Astrocyte (in vitro differentiated cells and primary cell): ENCODE measurements around the gene S100A6. TPM values are rescaled to one million over a fixed set of nuclear protein-coding genes. Genes with fewer than 3 reads are reported as not detected.

Experiments
- DNase-seq: peaks from one replicate; pipeline ENCODE4 v3.0.0-alpha.2; 2010; ENCODE audit warnings: low read depth
- FAIRE-seq: peaks from 2 replicates; lab custom pipeline; 2011; peaks lifted over from hg19 to GRCh38; lab: Jason Lieb, UNC
- H2AFZ ChIP-seq: 2 replicates; pipeline ENCODE4 v1.6.0; 2012; ENCODE audit warnings: low read depth, low read length, inconsistent platforms
- H3K27ac ChIP-seq: 2 replicates; pipeline ENCODE4 v1.5.1; 2011; ENCODE audit warnings: low read depth, low read length, inconsistent platforms
- H3K27me3 ChIP-seq: 2 replicates; pipeline ENCODE4 v1.6.0; 2011; ENCODE audit warnings: low read length, inconsistent platforms; ENCODE audit not compliant: insufficient read depth
- H3K36me3 ChIP-seq: 2 replicates; pipeline ENCODE4 v1.5.1; 2011; ENCODE audit warnings: low read length, inconsistent platforms; ENCODE audit not compliant: insufficient read depth
- H3K4me1 ChIP-seq: 2 replicates; pipeline ENCODE4 v1.5.1; 2011; ENCODE audit warnings: low read length, inconsistent platforms; ENCODE audit not compliant: insufficient read depth
- H3K4me2 ChIP-seq: 2 replicates; pipeline ENCODE4 v1.6.0; 2012; ENCODE audit warnings: low read length, inconsistent platforms
- H3K4me3 ChIP-seq: 2 replicates; pipeline ENCODE4 v1.5.1; 2011; ENCODE audit warnings: low read depth, mild to moderate bottlenecking, low read length, inconsistent platforms; ENCODE audit not compliant: insufficient read depth
- H3K79me2 ChIP-seq: 2 replicates; pipeline ENCODE4 v1.6.0; 2012; ENCODE audit warnings: mild to moderate bottlenecking, low read length, inconsistent platforms; ENCODE audit not compliant: insufficient read depth
- H3K9ac ChIP-seq: 2 replicates; pipeline ENCODE4 v1.6.0; 2012; ENCODE audit warnings: mild to moderate bottlenecking, low read length, inconsistent platforms
- H3K9me3 ChIP-seq: 2 replicates; pipeline ENCODE4 v1.5.1; 2012; ENCODE audit warnings: low read depth, mild to moderate bottlenecking, low read length, inconsistent platforms; ENCODE audit not compliant: insufficient read depth
- H4K20me1 ChIP-seq: 2 replicates; pipeline ENCODE4 v1.6.0; 2012; ENCODE audit warnings: low read length, inconsistent platforms; ENCODE audit not compliant: insufficient read depth
- H3K27ac Mint-ChIP-seq: one replicate; pipeline ENCODE4 v1.8.0; 2021; ENCODE audit warnings: mild to moderate bottlenecking, mixed read lengths; ENCODE audit not compliant: unreplicated experiment
- H3K27me3 Mint-ChIP-seq: one replicate; pipeline ENCODE4 v1.8.0; 2021; ENCODE audit warnings: low read depth, mixed read lengths; ENCODE audit not compliant: unreplicated experiment
- H3K36me3 Mint-ChIP-seq: one replicate; pipeline ENCODE4 v1.8.0; 2021; ENCODE audit warnings: low read depth, mixed read lengths; ENCODE audit not compliant: unreplicated experiment
- H3K4me1 Mint-ChIP-seq: one replicate; pipeline ENCODE4 v1.8.0; 2021; ENCODE audit warnings: low read depth, mixed read lengths; ENCODE audit not compliant: unreplicated experiment
- H3K4me3 Mint-ChIP-seq: one replicate; pipeline ENCODE4 v1.8.0; 2021; ENCODE audit warnings: mild to moderate bottlenecking, moderate library complexity, mixed read lengths; ENCODE audit not compliant: unreplicated experiment
- H3K9me3 Mint-ChIP-seq: one replicate; pipeline ENCODE4 v1.8.0; 2021; ENCODE audit warnings: mild to moderate bottlenecking, mixed read lengths; ENCODE audit not compliant: unreplicated experiment
- EZH2 ChIP-seq: IDR thresholded peaks from 2 replicates; pipeline ENCODE4 v1.6.1; 2012; ENCODE audit warnings: mild to moderate bottlenecking, low read length, inconsistent platforms; ENCODE audit not compliant: insufficient read depth
- total RNA-seq: library from RNA; stranded (reverse); gene quantifications from 2 replicates; pipeline ENCODE4 v1.2.1, GENCODE V29; 2021
- TF ChIP-seq, protein P1 (sequence below): IDR thresholded peaks from 2 replicates; pipeline ENCODE4 v1.5.1; 2011; ENCODE audit warnings: low read depth, mild to moderate bottlenecking, inconsistent platforms, low read length, moderate library complexity; ENCODE audit not compliant: insufficient read depth

S100A6 gene
- total RNA-seq, 1 donor from 2014 or later: 125 TPM

DNA sequence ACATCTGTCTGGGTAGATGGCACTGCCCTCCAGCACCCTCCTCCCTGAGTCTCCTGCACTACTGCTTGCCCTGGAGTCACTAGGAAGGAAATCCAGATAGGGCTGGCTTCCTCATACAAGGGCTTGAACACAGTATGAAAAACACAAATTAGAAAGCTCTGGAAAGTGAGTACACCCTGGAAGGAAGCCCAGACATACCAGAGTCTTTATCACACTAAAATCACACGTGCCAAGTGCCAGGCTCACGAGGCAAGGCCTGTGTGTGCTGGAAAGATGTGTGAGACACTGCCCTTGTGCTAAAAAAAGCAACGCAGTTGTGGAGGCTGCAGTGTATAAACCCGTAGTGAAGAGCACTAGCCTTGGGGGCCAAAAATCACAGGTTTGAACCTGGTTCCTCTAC, 47.1 kb downstream of the S100A6 start:
- H3K4me1 ChIP-seq: peaks cover 14% of the 10 kb centered on the region
- H3K4me2 ChIP-seq: no peak overlapping the region
- TF ChIP-seq, protein P1, sequence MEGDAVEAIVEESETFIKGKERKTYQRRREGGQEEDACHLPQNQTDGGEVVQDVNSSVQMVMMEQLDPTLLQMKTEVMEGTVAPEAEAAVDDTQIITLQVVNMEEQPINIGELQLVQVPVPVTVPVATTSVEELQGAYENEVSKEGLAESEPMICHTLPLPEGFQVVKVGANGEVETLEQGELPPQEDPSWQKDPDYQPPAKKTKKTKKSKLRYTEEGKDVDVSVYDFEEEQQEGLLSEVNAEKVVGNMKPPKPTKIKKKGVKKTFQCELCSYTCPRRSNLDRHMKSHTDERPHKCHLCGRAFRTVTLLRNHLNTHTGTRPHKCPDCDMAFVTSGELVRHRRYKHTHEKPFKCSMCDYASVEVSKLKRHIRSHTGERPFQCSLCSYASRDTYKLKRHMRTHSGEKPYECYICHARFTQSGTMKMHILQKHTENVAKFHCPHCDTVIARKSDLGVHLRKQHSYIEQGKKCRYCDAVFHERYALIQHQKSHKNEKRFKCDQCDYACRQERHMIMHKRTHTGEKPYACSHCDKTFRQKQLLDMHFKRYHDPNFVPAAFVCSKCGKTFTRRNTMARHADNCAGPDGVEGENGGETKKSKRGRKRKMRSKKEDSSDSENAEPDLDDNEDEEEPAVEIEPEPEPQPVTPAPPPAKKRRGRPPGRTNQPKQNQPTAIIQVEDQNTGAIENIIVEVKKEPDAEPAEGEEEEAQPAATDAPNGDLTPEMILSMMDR: no peak
- no peak for TF ChIP-seq EZH2
- no peak overlapping the region for H3K27ac ChIP-seq
- no peak overlapping the region for H3K9ac ChIP-seq
- H3K4me1 Mint-ChIP-seq: peaks cover 6% of the 10 kb centered on the region
- no peak for FAIRE-seq
- no peak overlapping the region for H3K27ac Mint-ChIP-seq
- peaks cover 3% of the 10 kb centered on the region for H3K9me3 Mint-ChIP-seq
- H3K36me3 Mint-ChIP-seq: no peaks in the 10 kb centered on the region
- no peak overlapping the region for H3K4me3 ChIP-seq
- H3K79me2 ChIP-seq: no peaks in the 10 kb centered on the region
- no peaks in the 10 kb centered on the region for H3K9me3 ChIP-seq
- H3K4me3 Mint-ChIP-seq: no peak overlapping the region
- peak; percentile 83 for DNase-seq
- peaks cover 26% of the 10 kb centered on the region for H3K27me3 Mint-ChIP-seq
- no peaks in the 10 kb centered on the region for H4K20me1 ChIP-seq
- H3K36me3 ChIP-seq: no peaks in the 10 kb centered on the region
- H2AFZ ChIP-seq: no peak overlapping the region
- no peaks in the 10 kb centered on the region for H3K27me3 ChIP-seq

DNA sequence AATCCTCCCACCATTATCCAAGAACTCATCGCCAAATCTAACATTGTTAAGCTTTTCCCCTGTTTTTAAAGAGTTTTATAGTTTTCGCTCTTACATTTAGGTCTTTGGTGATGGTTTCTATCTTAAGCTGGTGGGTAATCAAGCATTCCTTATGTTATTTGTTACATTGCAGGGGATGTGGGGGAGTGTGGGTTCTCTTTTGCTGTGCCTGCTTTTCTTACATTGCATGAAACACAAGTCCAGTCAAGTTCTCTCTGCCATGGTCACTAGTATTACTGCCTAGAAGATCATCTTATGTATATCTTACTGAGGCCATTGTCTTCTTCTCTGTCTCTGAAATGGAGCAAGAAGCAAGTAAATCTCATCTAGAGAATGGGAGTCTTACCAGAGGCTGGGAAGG, 48.1 kb downstream of the S100A6 start:
- Histone ChIP-seq H3K4me3 (no peak overlapping the region), H3K4me1 (peaks cover 14% of the 10 kb centered on the region), H3K27ac (no peak overlapping the region), H4K20me1 (no peaks in the 10 kb centered on the region), H3K4me2 (no peak overlapping the region), H3K27me3 (peaks cover under 1% of the 10 kb centered on the region), H3K9ac (no peak overlapping the region), H3K36me3 (no peaks in the 10 kb centered on the region), H3K9me3 (no peaks in the 10 kb centered on the region), H2AFZ (no peak overlapping the region), H3K79me2 (no peaks in the 10 kb centered on the region)
- DNase-seq (no peak), FAIRE-seq (no peak)
- Mint-ChIP-seq H3K4me3 (no peak overlapping the region), H3K27ac (no peak overlapping the region), H3K27me3 (peaks cover 21% of the 10 kb centered on the region), H3K36me3 (no peaks in the 10 kb centered on the region), H3K4me1 (peaks cover 6% of the 10 kb centered on the region), H3K9me3 (peaks cover 3% of the 10 kb centered on the region)
- TF ChIP-seq, protein P1: no peak
- no peak for TF ChIP-seq EZH2

DNA sequence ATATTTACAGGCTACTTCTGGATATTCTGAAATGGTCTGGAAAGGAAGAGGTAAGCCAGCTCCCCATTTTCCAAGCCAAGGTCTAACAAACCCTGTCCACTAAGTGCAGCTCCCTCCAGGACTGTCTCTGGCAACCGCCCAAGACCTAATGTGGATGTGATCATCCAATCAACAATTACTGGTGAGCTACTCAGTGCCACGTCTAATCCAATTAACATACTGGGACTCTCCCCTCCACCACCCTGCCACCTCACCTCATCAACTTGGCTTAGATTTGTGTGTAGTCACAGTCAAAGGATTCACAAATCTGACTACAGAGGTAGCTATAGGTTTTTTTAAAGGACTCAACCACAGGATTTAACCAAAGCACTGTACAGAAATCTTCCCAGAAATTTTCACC, 49.9 kb downstream of the S100A6 start:
- Histone ChIP-seq H3K4me3 (no peak overlapping the region), H3K27ac (no peak overlapping the region), H3K9me3 (no peaks in the 10 kb centered on the region), H3K4me2 (no peak overlapping the region), H3K36me3 (no peaks in the 10 kb centered on the region), H3K4me1 (peaks cover 9% of the 10 kb centered on the region), H3K79me2 (no peaks in the 10 kb centered on the region), H3K27me3 (peaks cover 5% of the 10 kb centered on the region), H4K20me1 (no peaks in the 10 kb centered on the region), H2AFZ (no peak overlapping the region), H3K9ac (no peak overlapping the region)
- FAIRE-seq (no peak), DNase-seq (peak; percentile 56)
- Mint-ChIP-seq H3K4me1 (peaks cover 6% of the 10 kb centered on the region), H3K27me3 (peaks cover 22% of the 10 kb centered on the region), H3K27ac (no peak overlapping the region), H3K4me3 (no peak overlapping the region), H3K9me3 (peaks cover 3% of the 10 kb centered on the region), H3K36me3 (no peaks in the 10 kb centered on the region)
- TF ChIP-seq EZH2: no peak
- TF ChIP-seq, protein P1: no peak

Other genes starting within 250 kb of the S100A6 start
- gene PGLYRP3, start 223.0 kb downstream of the S100A6 start, total RNA-seq: not detected in 2 replicates
- not detected in 2 replicates for gene PGLYRP4, start 187.2 kb downstream of the S100A6 start, total RNA-seq
- gene S100A9, start 178.1 kb downstream of the S100A6 start, total RNA-seq: 1.8 TPM in 1 of 2 replicates, not detected in the other
- not detected in 2 replicates for gene S100A12, start 160.4 kb downstream of the S100A6 start, total RNA-seq
- not detected in 2 replicates for gene S100A8, start 144.9 kb downstream of the S100A6 start, total RNA-seq
- not detected in 2 replicates for gene S100A7A, start 119.5 kb downstream of the S100A6 start, total RNA-seq
- not detected in 2 replicates for gene S100A7, start 75.3 kb downstream of the S100A6 start, total RNA-seq
- gene S100A5, start 4.9 kb upstream of the S100A6 start, total RNA-seq: 0.39 TPM in 1 of 2 replicates, not detected in the other
- 58.5 and 69.3 TPM in 2 replicates for gene S100A4, start 9.8 kb upstream of the S100A6 start, total RNA-seq
- gene S100A3, start 13.3 kb upstream of the S100A6 start, total RNA-seq: 12.8 and 14.6 TPM in 2 replicates
- gene S100A2, start 29.9 kb upstream of the S100A6 start, total RNA-seq: 3.0 and 3.8 TPM in 2 replicates
- gene S100A16, start 77.1 kb upstream of the S100A6 start, total RNA-seq: 48.8 and 54.4 TPM in 2 replicates
- 0.38 and 0.57 TPM in 2 replicates for gene S100A14, start 80.3 kb upstream of the S100A6 start, total RNA-seq
- gene S100A13, start 91.5 kb upstream of the S100A6 start, total RNA-seq: 134 and 172 TPM in 2 replicates
- 1.7 and 4.1 TPM in 2 replicates for gene S100A1, start 92.4 kb upstream of the S100A6 start, total RNA-seq
- 46.7 and 56.4 TPM in 2 replicates for gene CHTOP, start 98.1 kb upstream of the S100A6 start, total RNA-seq
- gene SNAPIN, start 122.7 kb upstream of the S100A6 start, total RNA-seq: 27.4 and 31.3 TPM in 2 replicates
- gene ILF2, start 135.0 kb upstream of the S100A6 start, total RNA-seq: 176 and 185 TPM in 2 replicates
- 0.07 and 0.11 TPM in 2 replicates for gene NPR1, start 142.7 kb upstream of the S100A6 start, total RNA-seq
- gene INTS3, start 192.1 kb upstream of the S100A6 start, total RNA-seq: 39.5 and 40.2 TPM in 2 replicates
- 5.9 and 8.5 TPM in 2 replicates for gene SLC27A3, start 239.4 kb upstream of the S100A6 start, total RNA-seq